Activated CD8-positive, alpha-beta memory T cell treated with anti-CD3 and anti-CD28 coated beads, Interleukin-2, amount 50 U/mL, for 1 hour (primary cell): ENCODE results near the gene MARS2.
A peak's percentile ranks its signal among the peaks of the same experiment; 100 is the strongest.
"Not testable (repeated sequence)": the region's sequence is repeated elsewhere in the genome, so short reads cannot be mapped to it uniquely, and the experiment has no call there.

ENCODE experiments used
- DNase-seq: peaks from one replicate; pipeline ENCODE4 v3.0.0-alpha.2; 2020; ENCODE audit errors: extremely low read depth

MARS2 gene

GRCh38 chr2:197705121-197705911, at the start of gene MARS2:
MARS2 (plus strand) TSS chr2:197705369; CDS start chr2:197705406, 37 bp downstream.
- DNase-seq = peak; percentile 72

DNA sequence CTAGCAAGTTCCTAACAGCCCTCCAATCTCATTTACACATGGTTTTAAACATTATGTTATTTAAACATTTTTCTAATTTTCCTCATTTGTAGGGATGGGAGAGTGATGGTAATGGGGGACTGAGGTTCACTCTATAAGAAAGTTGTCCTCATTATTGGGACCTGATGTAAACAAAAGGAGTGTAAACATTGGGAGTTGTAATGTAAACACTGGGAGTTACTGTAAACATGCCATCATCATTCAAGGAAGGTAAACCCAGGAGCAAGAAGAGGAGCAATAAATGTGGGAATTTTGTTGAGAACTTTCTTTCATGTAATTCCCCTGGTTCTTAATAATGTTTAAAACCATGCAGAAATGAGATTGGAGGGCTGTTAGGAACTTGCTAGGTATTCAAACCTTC, 47.6 kb upstream of the MARS2 start:
- no peak for DNase-seq

GRCh38 chr2:197661626-197662025, 43.5 kb upstream of the MARS2 start:
- no peak for DNase-seq

GRCh38 chr2:197666277-197666676, 38.9 kb upstream of the MARS2 start:
- DNase-seq = no peak

DNA sequence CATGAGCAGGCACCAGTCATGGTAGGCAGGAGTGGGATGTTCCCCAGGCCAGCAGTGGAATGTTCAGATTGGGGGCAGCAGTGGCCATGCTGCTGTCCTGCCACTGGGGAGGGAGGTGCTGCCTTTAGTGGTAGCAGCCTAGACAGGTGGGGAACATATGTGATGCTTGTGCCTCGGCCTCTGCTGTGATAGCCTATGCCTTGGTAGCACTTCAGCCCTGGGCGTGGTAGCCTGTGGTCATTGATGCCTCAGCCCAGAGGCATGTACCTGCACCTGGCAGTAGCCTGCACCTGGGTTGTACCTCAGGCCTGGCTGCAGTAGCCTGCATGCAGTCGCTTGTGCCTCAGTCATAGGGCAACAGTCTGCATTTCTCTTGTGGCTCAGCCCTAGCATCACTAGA, 36.9 kb upstream of the MARS2 start:
- no peak for DNase-seq

DNA sequence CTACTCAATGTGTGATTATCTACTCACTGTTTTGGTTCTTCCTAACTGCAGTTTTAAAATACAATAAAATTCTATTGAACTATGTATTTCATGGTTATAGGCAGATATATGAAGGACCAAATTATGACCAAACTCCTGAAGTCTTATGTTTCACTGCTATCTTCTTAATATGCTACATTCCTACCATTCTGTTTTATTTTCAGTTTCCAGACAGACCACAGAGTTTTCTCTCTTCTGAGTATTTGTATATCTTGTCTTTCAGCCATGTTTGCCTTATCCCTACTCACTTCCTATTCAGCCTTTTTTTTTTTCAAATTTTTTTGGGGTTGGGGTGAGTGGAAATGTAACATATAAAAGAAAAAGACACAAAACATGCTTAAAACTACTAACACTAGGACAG, 36.1 kb upstream of the MARS2 start:
- no peak for DNase-seq

DNA sequence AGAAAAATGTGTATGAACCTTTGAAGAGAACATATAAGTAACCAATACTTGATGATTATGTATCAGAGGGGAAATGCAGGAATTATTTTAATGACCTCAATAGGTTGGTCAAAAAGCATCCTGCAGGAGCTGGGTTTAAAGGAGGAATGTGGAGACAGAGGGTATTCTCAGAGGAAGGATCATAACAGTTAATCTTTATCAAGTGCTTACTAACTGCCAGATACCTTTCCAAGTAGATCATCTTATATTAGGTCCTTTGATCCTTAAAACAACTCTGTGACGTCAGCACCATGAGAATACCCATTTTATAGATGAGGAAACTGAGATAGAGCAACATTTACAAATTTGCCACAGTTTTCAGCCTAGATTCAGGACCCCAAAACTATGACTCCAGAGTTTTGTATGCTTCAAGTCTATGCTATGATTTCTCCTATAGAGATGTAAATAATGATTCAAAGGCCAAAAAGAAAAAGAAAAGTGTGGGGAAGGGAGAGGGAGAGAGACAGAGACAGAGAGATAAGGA, 32.7 kb upstream of the MARS2 start:
- DNase-seq = no peak

GRCh38 chr2:197673106-197673505, 32.1 kb upstream of the MARS2 start:
- no peak for DNase-seq

- DNase-seq = no peak
These were observed 31.6 kb upstream of the MARS2 start for GRCh38 chr2:197673606-197674005.

GRCh38 chr2:197674060-197674459, 31.1 kb upstream of the MARS2 start:
- DNase-seq = no peak

DNA sequence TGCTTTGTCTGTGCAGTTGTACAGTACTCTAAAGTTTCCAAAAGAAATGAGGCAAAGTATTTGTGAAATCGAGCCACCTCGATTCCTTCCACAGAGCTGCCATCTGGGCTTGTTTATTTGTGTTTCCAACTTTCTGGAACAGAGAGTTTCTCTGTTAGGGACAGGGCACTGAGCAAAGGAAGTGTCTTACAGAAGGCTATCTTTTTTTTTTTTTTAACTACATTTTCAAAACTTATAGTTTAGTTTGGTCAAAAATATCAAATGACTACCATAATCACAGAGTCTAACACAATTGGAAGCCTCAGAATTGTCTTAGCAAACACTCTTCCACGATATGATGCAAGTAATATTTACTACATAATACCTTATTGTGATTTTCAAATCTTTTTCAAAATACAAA, 30.6 kb upstream of the MARS2 start:
- no peak for DNase-seq

- no peak for DNase-seq
These were observed 29.9 kb upstream of the MARS2 start, which contains the start of gene RFTN2 for GRCh38 chr2:197675246-197675645. RFTN2 (minus strand) TSS chr2:197675587; CDS start chr2:197675458, 129 bp downstream.

DNA sequence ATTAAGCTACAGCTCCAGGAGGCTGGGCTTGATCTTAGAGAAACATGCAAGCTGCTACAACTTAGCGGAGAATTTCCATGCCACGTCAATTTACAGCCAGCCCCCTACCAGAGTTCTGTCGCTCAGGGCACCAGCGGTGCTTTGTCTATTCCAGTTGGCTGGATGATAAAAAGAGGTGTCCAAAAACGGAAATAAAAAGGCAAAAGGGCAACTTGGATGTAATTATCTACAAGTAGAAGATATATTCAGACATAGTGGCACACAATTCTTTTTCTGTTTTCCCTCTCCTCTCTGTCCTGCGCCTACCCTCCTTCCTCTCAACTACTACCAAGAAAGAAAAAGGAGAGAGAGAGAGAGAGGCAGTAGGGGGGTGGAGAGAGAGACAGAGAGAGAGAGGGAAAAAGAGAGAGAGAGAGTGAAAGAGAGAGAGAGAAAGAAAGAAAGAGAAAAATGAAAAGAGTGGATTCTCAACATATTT, 29.4 kb upstream of the MARS2 start:
- no peak for DNase-seq

DNA sequence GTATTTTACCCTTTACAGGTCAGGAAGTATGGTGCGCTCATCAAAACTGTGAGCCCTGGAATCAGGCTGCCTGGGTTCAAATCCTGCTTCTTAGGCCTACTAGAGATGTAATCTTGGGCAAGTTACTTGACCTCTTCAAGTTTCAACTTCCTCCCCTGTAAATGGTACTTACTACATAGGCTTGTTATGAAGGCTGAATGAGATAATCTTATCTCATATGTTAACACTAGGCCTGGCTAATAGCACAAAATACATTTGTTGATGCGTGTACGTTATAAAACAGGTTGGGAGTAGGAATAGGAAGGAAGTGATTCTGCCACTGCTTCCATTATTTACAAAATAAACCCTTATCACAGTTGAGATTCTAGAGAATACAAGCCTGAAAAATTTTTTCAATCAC, 28.1 kb upstream of the MARS2 start:
- no peak for DNase-seq

DNA sequence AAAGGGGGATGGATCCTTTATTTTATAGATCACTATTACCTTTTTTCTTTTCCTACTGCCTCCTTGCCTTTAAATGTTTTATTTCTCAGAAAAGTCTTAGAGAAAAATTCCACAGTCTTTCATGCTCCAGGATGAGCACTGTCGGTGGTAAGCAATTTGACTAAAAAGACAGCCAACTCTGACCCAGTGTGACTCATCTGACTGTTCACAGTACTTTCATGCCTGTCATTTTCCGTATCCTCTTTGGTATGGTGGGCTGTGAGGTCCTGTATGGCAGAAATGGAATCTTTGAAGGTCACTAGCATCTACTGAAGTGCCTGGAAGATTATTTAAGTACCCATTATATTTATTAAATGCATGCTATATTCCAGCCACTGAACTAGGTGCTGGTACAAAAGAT, 27.7 kb upstream of the MARS2 start:
- no peak for DNase-seq

DNA sequence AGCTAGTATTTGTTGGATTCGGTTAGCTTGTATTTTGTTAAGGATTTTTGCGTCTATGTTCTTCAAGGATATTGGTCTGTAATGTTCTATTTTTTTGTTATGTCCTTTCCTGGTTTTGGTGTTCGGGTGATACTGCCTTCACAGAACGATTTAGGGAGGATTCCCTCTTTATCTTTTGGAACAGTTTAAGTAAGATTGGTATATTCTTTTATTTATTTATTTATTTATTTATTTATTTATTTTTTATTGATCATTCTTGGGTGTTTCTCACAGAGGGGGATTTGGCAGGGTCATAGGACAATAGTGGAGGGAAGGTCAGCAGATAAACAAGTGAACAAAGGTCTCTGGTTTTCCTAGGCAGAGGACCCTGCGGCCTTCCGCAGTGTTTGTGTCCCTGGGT, 10.0 kb upstream of the MARS2 start:
- DNase-seq = not testable (repeated sequence)

DNA sequence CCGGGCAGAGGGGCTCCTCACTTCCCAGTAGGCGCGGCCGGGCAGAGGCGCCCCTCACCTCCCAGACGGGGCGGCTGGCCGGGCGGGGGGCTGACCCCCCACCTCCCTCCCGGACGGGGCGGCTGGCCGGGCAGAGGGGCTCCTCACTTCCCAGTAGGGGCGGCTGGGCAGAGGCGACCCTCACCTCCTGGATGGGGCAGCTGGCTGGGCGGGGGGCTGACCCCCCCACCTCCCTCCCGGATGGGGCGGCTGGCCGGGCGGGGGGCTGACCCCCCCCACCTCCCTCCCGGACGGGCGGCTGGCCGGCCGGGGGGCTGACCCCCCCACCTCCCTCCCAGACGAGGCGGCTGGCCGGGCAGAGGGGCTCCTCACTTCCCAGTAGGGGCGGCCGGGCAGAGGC, 9.2 kb upstream of the MARS2 start:
- DNase-seq = not testable (repeated sequence)

GRCh38 chr2:197696571-197696970, 8.6 kb upstream of the MARS2 start:
- DNase-seq = not testable (repeated sequence)

GRCh38 chr2:197699724-197700123, 5.4 kb upstream of the MARS2 start:
- DNase-seq = not testable (repeated sequence)

GRCh38 chr2:197700960-197701359, 4.2 kb upstream of the MARS2 start:
- no peak for DNase-seq

- no peak for DNase-seq
These were observed 592 bp upstream of the MARS2 start for GRCh38 chr2:197704434-197705120.

- DNase-seq = no peak
These were observed 1.0 kb downstream of the MARS2 start for GRCh38 chr2:197705912-197706838.
